ENCODE data around the gene TMEM235.

GRCh38 chr17:78268191-78268874, 36.9 kb downstream of the TMEM235 start:
- TF ChIP-seq CTCF (conservative IDR thresholded peaks at IDR 0.05; ENCODE audit: low read length) (no peak), EZH2phosphoT487 (IDR thresholded peaks at IDR 0.05; ENCODE audit: borderline replicate concordance, low read depth, low read length) (no peak)
